PC-9 (cell line): ENCODE results near the gene NOX3. TPM values are rescaled to one million over a fixed set of nuclear protein-coding genes. Genes with fewer than 3 reads are reported as not detected.

Experiments used
- BruUV-seq: library from RNA; stranded (reverse); fragments of 400-500 nt; replicated peaks from 2 replicates; lab custom pipeline; 2021; lab: Mats Ljungman, UMichigan
- CTCF ChIA-PET: fragments of 300-600 bp; sonication (Branson Sonifier 250); formaldehyde crosslinking; loops from one replicate; lab custom pipeline; 2022; ENCODE audit warnings: antibody characterized with exemption; lab: Charles Lee
- POLR2A ChIA-PET: fragments of 300-600 bp; sonication (Branson Sonifier 250); formaldehyde crosslinking; loops from one replicate; lab custom pipeline; 2022; ENCODE audit warnings: antibody characterized with exemption; ENCODE audit not compliant: unreplicated experiment; lab: Charles Lee
- DNase-seq, 2 experiments: peaks; one replicate each; pipeline versions ENCODE4 v3.0.0 to v3.0.0-alpha.2; 2015 to 2022; ENCODE audit warnings: mixed read lengths in 1 of 2
- H2AFZ ChIP-seq: fragments of 200-600 bp; sonication (generic); 2 replicates; pipeline ENCODE4 v1.8.1; 2017; ENCODE audit warnings: antibody characterized with exemption
- H3F3A ChIP-seq: fragments of 200-600 bp; sonication (generic); 2 replicates; pipeline ENCODE4 v1.8.1; 2017; ENCODE audit warnings: antibody characterized with exemption, mild to moderate bottlenecking, low read depth; ENCODE audit not compliant: insufficient read depth
- H3K27ac ChIP-seq: fragments of 200-600 bp; sonication (generic); 2 replicates; pipeline ENCODE4 v1.6.1; 2016; ENCODE audit warnings: mixed run types
- H3K27me3 ChIP-seq: fragments of 200-600 bp; sonication (generic); 2 replicates; pipeline ENCODE4 v1.6.1; 2016; ENCODE audit warnings: low read depth, mixed run types; ENCODE audit not compliant: insufficient read depth
- H3K36me3 ChIP-seq: fragments of 200-600 bp; sonication (generic); 2 replicates; pipeline ENCODE4 v1.6.1; 2016; ENCODE audit warnings: low read depth, mixed run types
- H3K4me1 ChIP-seq: fragments of 200-600 bp; sonication (generic); replicated peaks from 2 replicates; pipeline ENCODE4 v1.6.1; 2016; ENCODE audit warnings: mixed run types; ENCODE audit not compliant: insufficient read depth
- H3K4me2 ChIP-seq: fragments of 200-600 bp; sonication (generic); 2 replicates; pipeline ENCODE4 v1.6.1; 2017; ENCODE audit warnings: mixed run types
- H3K4me3 ChIP-seq: fragments of 200-600 bp; sonication (generic); 2 replicates; pipeline ENCODE4 v1.6.1; 2016; ENCODE audit warnings: mixed run types
- H3K79me2 ChIP-seq: fragments of 200-600 bp; sonication (generic); 2 replicates; pipeline ENCODE4 v1.6.1; 2017; ENCODE audit warnings: low read depth, mixed run types
- H3K9me2 ChIP-seq: fragments of 200-600 bp; sonication (generic); 2 replicates; pipeline ENCODE4 v1.8.1; 2017; ENCODE audit warnings: mild to moderate bottlenecking; ENCODE audit not compliant: insufficient read depth
- H3K9me3 ChIP-seq: fragments of 200-600 bp; sonication (generic); 2 replicates; pipeline ENCODE4 v1.8.1; 2016; ENCODE audit warnings: low read depth; ENCODE audit not compliant: insufficient read depth
- H4K20me1 ChIP-seq: fragments of 200-600 bp; sonication (generic); 2 replicates; pipeline ENCODE4 v1.8.1; 2017; ENCODE audit not compliant: insufficient read depth
- EZH2 ChIP-seq: fragments of 200-600 bp; sonication (generic); IDR thresholded peaks from 2 replicates; pipeline ENCODE4 v1.8.0; 2017; ENCODE audit warnings: antibody characterized with exemption, low read depth
- intact Hi-C: fragments of 100-400 bp; cut with micrococcal nuclease; formaldehyde crosslinking; loops from one replicate; pipeline ENCODE4 v1.10.0; 2022; ENCODE audit not compliant: unreplicated experiment
- total RNA-seq: library from RNA; stranded (reverse); gene quantifications from 2 replicates; pipeline ENCODE4 v1.2.3, GENCODE V29; 2021
- TF ChIP-seq, protein P1 (sequence below): fragments of 200-600 bp; sonication (generic); conservative IDR thresholded peaks from 2 replicates; pipeline ENCODE4 v1.6.1; 2017; ENCODE audit warnings: mixed run types, antibody characterized with exemption, mild to moderate bottlenecking, moderate library complexity

NOX3 gene
- total RNA-seq, 1 experiment from 2014 or later: not detected

DNA sequence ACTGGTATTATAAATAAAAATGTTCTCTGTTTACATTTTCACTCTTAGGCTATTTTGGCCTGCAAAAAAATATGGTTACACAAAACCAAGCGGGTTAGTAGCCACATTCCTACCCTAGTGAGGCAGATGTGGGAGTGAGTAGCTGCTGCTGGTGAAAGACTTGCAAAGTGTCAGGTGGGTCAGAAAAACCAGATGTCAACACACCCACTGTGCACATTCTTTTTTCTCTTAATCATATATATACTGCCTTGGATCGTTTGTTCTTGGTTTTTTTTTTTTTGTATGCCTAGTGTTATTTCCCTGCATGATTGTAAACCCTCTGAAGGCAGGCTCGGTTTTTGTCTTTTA, 73.3 kb downstream of the NOX3 start:
- BruUV-seq: no TSS peak
- Histone ChIP-seq H3F3A (no peaks in the 10 kb centered on the region), H3K4me3 (no peak overlapping the region), H3K4me2 (no peak overlapping the region), H3K79me2 (no peaks in the 10 kb centered on the region), H3K36me3 (no peaks in the 10 kb centered on the region), H3K27ac (no peak overlapping the region), H3K9me3 (no peaks in the 10 kb centered on the region), H4K20me1 (no peaks in the 10 kb centered on the region), H2AFZ (no peak overlapping the region), H3K27me3 (no peaks in the 10 kb centered on the region), H3K4me1 (no peaks in the 10 kb centered on the region), H3K9me2 (no peaks in the 10 kb centered on the region)
- POLR2A ChIA-PET: no interaction called here
- CTCF ChIA-PET: no interaction called here
- DNase-seq: no peak
- intact Hi-C loops: no loop called here
- TF ChIP-seq, protein P1, sequence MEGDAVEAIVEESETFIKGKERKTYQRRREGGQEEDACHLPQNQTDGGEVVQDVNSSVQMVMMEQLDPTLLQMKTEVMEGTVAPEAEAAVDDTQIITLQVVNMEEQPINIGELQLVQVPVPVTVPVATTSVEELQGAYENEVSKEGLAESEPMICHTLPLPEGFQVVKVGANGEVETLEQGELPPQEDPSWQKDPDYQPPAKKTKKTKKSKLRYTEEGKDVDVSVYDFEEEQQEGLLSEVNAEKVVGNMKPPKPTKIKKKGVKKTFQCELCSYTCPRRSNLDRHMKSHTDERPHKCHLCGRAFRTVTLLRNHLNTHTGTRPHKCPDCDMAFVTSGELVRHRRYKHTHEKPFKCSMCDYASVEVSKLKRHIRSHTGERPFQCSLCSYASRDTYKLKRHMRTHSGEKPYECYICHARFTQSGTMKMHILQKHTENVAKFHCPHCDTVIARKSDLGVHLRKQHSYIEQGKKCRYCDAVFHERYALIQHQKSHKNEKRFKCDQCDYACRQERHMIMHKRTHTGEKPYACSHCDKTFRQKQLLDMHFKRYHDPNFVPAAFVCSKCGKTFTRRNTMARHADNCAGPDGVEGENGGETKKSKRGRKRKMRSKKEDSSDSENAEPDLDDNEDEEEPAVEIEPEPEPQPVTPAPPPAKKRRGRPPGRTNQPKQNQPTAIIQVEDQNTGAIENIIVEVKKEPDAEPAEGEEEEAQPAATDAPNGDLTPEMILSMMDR: no peak
- no peak for TF ChIP-seq EZH2

GRCh38 chr6:155381673-155382337, 73.8 kb downstream of the NOX3 start:
- Histone ChIP-seq H3K36me3 (no peaks in the 10 kb centered on the region), H3K27ac (no peak overlapping the region), H2AFZ (no peak overlapping the region), H3K4me2 (no peak overlapping the region), H4K20me1 (no peaks in the 10 kb centered on the region), H3K4me1 (no peaks in the 10 kb centered on the region), H3K4me3 (no peak overlapping the region), H3F3A (no peaks in the 10 kb centered on the region), H3K9me2 (no peaks in the 10 kb centered on the region), H3K9me3 (no peaks in the 10 kb centered on the region), H3K27me3 (no peaks in the 10 kb centered on the region), H3K79me2 (no peaks in the 10 kb centered on the region)
- TF ChIP-seq, protein P1: no peak
- no peak for TF ChIP-seq EZH2
- BruUV-seq: no TSS peak
- intact Hi-C loops: no loop called here
- POLR2A ChIA-PET: no interaction called here
- no peak for DNase-seq
- CTCF ChIA-PET: no interaction called here

- ChIA-PET CTCF (no interaction called here), POLR2A (no interaction called here)
- DNase-seq: no peak
- Histone ChIP-seq H3K9me3 (no peaks in the 10 kb centered on the region), H3K79me2 (no peaks in the 10 kb centered on the region), H3K4me2 (no peak overlapping the region), H4K20me1 (no peaks in the 10 kb centered on the region), H2AFZ (no peak overlapping the region), H3K9me2 (peaks cover 2% of the 10 kb centered on the region; the same call in 1 of the 2 replicates), H3K4me1 (no peaks in the 10 kb centered on the region), H3K27me3 (no peaks in the 10 kb centered on the region), H3K36me3 (no peaks in the 10 kb centered on the region), H3K4me3 (no peak overlapping the region), H3F3A (no peaks in the 10 kb centered on the region), H3K27ac (no peak overlapping the region)
- TF ChIP-seq, protein P1: no peak
- no peak for TF ChIP-seq EZH2
- intact Hi-C loops: no loop called here
- no TSS peak for BruUV-seq
These were observed 74.8 kb downstream of the NOX3 start for GRCh38 chr6:155380666-155381332.
